GM13977 (cell line): ENCODE data around the gene ANKRD28.

ENCODE experiments used
- DNase-seq: peaks from one replicate; pipeline ENCODE4 v3.0.0; 2012; ENCODE audit warnings: low spot score
- CTCF ChIP-seq: IDR thresholded peaks from 2 replicates; pipeline ENCODE4 v1.5.1; 2012; ENCODE audit warnings: mild to moderate bottlenecking, control low read depth; ENCODE audit not compliant: insufficient read depth; ENCODE audit errors: extremely low read depth, missing control alignments
- in situ Hi-C: fragments of 300-500 bp; cut with MboI; formaldehyde crosslinking; loops from one replicate; pipeline ENCODE4 v1.12.0; 2022; ENCODE audit warnings: low sequenced_read_pairs, low pct_unique_long_range_greater_than_20kb, mixed read lengths, inconsistent platforms; ENCODE audit not compliant: unreplicated experiment

The ANKRD28 gene

GRCh38 chr3:15635121-15635661, 162.6 kb downstream of the ANKRD28 start:
- in situ Hi-C loops: loop anchor here (10.0 kb wide), 1 partner anchor 170 kb away; no protein-coding TSS in a partner anchor
- no peak for DNase-seq
- no peak for TF ChIP-seq CTCF

- in situ Hi-C loops: loop anchor here (10.0 kb wide), 1 partner anchor 170 kb away; no protein-coding TSS in a partner anchor
- TF ChIP-seq CTCF: no peak
- DNase-seq: no peak
These were observed 163.1 kb downstream of the ANKRD28 start for GRCh38 chr3:15634671-15635070.

GRCh38 chr3:15633766-15634598, 163.8 kb downstream of the ANKRD28 start:
- TF ChIP-seq CTCF: no peak
- no peak for DNase-seq
- in situ Hi-C loops: loop anchor here (10.0 kb wide), 1 partner anchor 171 kb away; no protein-coding TSS in a partner anchor

GRCh38 chr3:15633159-15633558, 164.6 kb downstream of the ANKRD28 start:
- in situ Hi-C loops: loop anchor here (10.0 kb wide), 1 partner anchor 172 kb away; no protein-coding TSS in a partner anchor
- TF ChIP-seq CTCF: no peak

GRCh38 chr3:15632212-15632580, 165.6 kb downstream of the ANKRD28 start:
- no peak for TF ChIP-seq CTCF
- in situ Hi-C loops: loop anchor here (10.0 kb wide), 1 partner anchor 173 kb away; no protein-coding TSS in a partner anchor
- DNase-seq: no peak

More at GRCh38 chr3:15633159-15633558, 164.6 kb downstream of the ANKRD28 start:
- no peak for DNase-seq

GRCh38 chr3:15631426-15632211, 166.2 kb downstream of the ANKRD28 start:
- DNase-seq: no peak
- TF ChIP-seq CTCF: no peak
- in situ Hi-C loops: loop anchor here (10.0 kb wide), 1 partner anchor 173 kb away; no protein-coding TSS in a partner anchor
